B cell (primary cell): ENCODE results near the gene MYH14. TPM values are rescaled to one million over a fixed set of nuclear protein-coding genes. Genes with fewer than 3 reads are reported as not detected.

Experiments used
- ATAC-seq: fragments of 200-7000 bp; cut with Tn5 transposase; one replicate; pipeline ENCODE4 v1.10.0; 2021; ENCODE audit warnings: low read depth, mild to moderate bottlenecking, moderate number of reproducible peaks, moderate library complexity
- CTCF ChIA-PET: fragments of 350-600 bp; sonication (Branson Sonifier 250); formaldehyde crosslinking; loops from one replicate; lab custom pipeline; 2021; ENCODE audit warnings: antibody characterized with exemption, inconsistent platforms; lab: Charles Lee
- POLR2A ChIA-PET: fragments of 350-600 bp; sonication (Branson Sonifier 250); formaldehyde crosslinking; loops from one replicate; lab custom pipeline; 2021; ENCODE audit warnings: antibody characterized with exemption; lab: Charles Lee
- DNase-seq: peaks from one replicate; pipeline ENCODE4 v3.0.0; 2013
- H2AFZ ChIP-seq: 2 replicates; pipeline ENCODE4 v1.6.1; 2012; ENCODE audit warnings: mild to moderate bottlenecking, low read depth, low read length; ENCODE audit not compliant: insufficient read depth, poor library complexity, severe bottlenecking
- H3K27ac ChIP-seq, 2 donors: 1 replicate in 1 of 2; 2 replicates in 1 of 2; pipeline ENCODE4 v1.5.1; 2012 to 2013; ENCODE audit warnings: low read length in 2 of 2, mild to moderate bottlenecking in 2 of 2, moderate library complexity in 1 of 2
- H3K27me3 ChIP-seq, 4 experiments: fragments of 200-600 bp in 1 of 4; sonication (generic) in 1 of 4; replicated peaks in 1 of 4; 1 replicate in 2 of 4; 2 replicates in 2 of 4; pipeline versions ENCODE4 v1.6.1 to v1.7.0; 2013 to 2016; ENCODE audit warnings: low read length in 3 of 4, mild to moderate bottlenecking in 2 of 4, mixed read lengths in 1 of 4, moderate library complexity in 1 of 4; ENCODE audit not compliant: insufficient read depth in 4 of 4, control insufficient read depth in 3 of 4; ENCODE audit errors: control extremely low read depth in 1 of 4
- H3K36me3 ChIP-seq, 2 experiments: replicated peaks in 1 of 2; 1 replicate in 1 of 2; 2 replicates in 1 of 2; pipeline versions ENCODE4 v1.6.1 to v1.7.1; 2013; ENCODE audit warnings: low read length in 1 of 2; ENCODE audit not compliant: insufficient read depth in 2 of 2, control insufficient read depth in 1 of 2; ENCODE audit errors: control extremely low read depth in 1 of 2, extremely low read depth in 1 of 2
- H3K4me1 ChIP-seq, 2 donors: fragments of 200-600 bp in 1 of 2; sonication (generic) in 1 of 2; 1 replicate in 1 of 2; 2 replicates in 1 of 2; pipeline versions ENCODE4 v1.5.1 to v1.6.1; 2013 to 2017; ENCODE audit warnings: low read length in 2 of 2; ENCODE audit not compliant: control insufficient read depth in 2 of 2, insufficient read depth in 2 of 2
- H3K4me2 ChIP-seq: replicated peaks from 2 replicates; pipeline ENCODE3; 2012; ENCODE audit warnings: mild to moderate bottlenecking, low read depth, low read length; ENCODE audit not compliant: poor library complexity, severe bottlenecking
- H3K4me3 ChIP-seq, 5 experiments: fragments of 200-600 bp in 1 of 5; sonication (generic) in 1 of 5; 1 replicate in 3 of 5; 2 replicates in 2 of 5; pipeline versions ENCODE4 v1.5.1 to v1.7.0; 2011 to 2016; ENCODE audit warnings: low read length in 4 of 5, mild to moderate bottlenecking in 4 of 5, low read depth in 2 of 5, control low read depth in 1 of 5, moderate library complexity in 1 of 5; ENCODE audit not compliant: insufficient read depth in 1 of 5; ENCODE audit errors: control extremely low read depth in 1 of 5, extremely low read depth in 1 of 5
- H3K79me2 ChIP-seq: fragments of 200-600 bp; sonication (generic); one replicate; pipeline ENCODE4 v1.6.0; 2016; ENCODE audit warnings: low read length; ENCODE audit not compliant: control insufficient read depth, insufficient read depth
- H3K9ac ChIP-seq: fragments of 200-600 bp; sonication (generic); 2 replicates; pipeline ENCODE4 v1.6.1; 2017; ENCODE audit warnings: mild to moderate bottlenecking, low read length, moderate library complexity
- H3K9me3 ChIP-seq, 3 donors: one replicate each; pipeline versions ENCODE4 v1.6.1 to v1.7.1; 2013; ENCODE audit warnings: low read length in 2 of 3; ENCODE audit not compliant: control insufficient read depth in 2 of 3, insufficient read depth in 1 of 3; ENCODE audit errors: control extremely low read depth in 1 of 3
- H4K20me1 ChIP-seq: 2 replicates; pipeline ENCODE4 v1.6.0; 2012; ENCODE audit warnings: mild to moderate bottlenecking, low read length; ENCODE audit not compliant: insufficient read depth, control insufficient read depth, poor library complexity, severe bottlenecking
- H3K27ac Mint-ChIP-seq: one replicate; pipeline ENCODE4 v1.8.0; 2021; ENCODE audit warnings: mixed read lengths
- H3K27me3 Mint-ChIP-seq: one replicate; pipeline ENCODE4 v1.8.0; 2021; ENCODE audit warnings: mixed read lengths
- H3K4me1 Mint-ChIP-seq: one replicate; pipeline ENCODE4 v1.8.0; 2021; ENCODE audit warnings: mixed read lengths
- H3K4me3 Mint-ChIP-seq: one replicate; pipeline ENCODE4 v1.8.0; 2021; ENCODE audit warnings: mixed read lengths
- H3K9me3 Mint-ChIP-seq: one replicate; pipeline ENCODE4 v1.8.0; 2022; ENCODE audit warnings: mixed read lengths; ENCODE audit not compliant: insufficient read depth
- EZH2 ChIP-seq: IDR thresholded peaks from 2 replicates; pipeline ENCODE4 v1.6.1; 2012; ENCODE audit warnings: borderline replicate concordance, low read depth, mild to moderate bottlenecking, moderate library complexity, low read length; ENCODE audit not compliant: insufficient read depth, poor library complexity, severe bottlenecking
- WGBS: methylation state at CpG from one replicate; pipeline ENCODE4 v1.1.5; 2013; ENCODE audit warnings: missing lambda C conversion rate; ENCODE audit not compliant: insufficient coverage; 5-methylcytosine and 5-hydroxymethylcytosine counted together
- intact Hi-C: fragments of 100-400 bp; cut with micrococcal nuclease; formaldehyde crosslinking; loops from one replicate; pipeline ENCODE4 v1.10.0; 2022
- polyA plus RNA-seq: library from polyadenylated mRNA; depleted of rRNA; stranded (reverse); fragments of >200 nt; gene quantifications from 2 replicates; pipeline ENCODE4 v1.2.3, GENCODE V29; 2012
- total RNA-seq, 2 donors: library from RNA; stranded (reverse); fragments of 120-200 nt in 1 of 2; gene quantifications; 1 replicate in 1 of 2; 2 replicates in 1 of 2; pipeline versions ENCODE4 v1.2.3 to v1.2.4, GENCODE V29; 2013 to 2022
- TF ChIP-seq, protein P1 (sequence below): fragments of 200-600 bp; IDR thresholded peaks from one replicate; pipeline ENCODE4 v1.8.0; 2022; ENCODE audit warnings: antibody characterized with exemption, mild to moderate bottlenecking

The MYH14 gene
- total and polyA plus RNA-seq, 2 donors (not counting 1 experiment from before 2014, with no cell fraction given), result not detected

DNA sequence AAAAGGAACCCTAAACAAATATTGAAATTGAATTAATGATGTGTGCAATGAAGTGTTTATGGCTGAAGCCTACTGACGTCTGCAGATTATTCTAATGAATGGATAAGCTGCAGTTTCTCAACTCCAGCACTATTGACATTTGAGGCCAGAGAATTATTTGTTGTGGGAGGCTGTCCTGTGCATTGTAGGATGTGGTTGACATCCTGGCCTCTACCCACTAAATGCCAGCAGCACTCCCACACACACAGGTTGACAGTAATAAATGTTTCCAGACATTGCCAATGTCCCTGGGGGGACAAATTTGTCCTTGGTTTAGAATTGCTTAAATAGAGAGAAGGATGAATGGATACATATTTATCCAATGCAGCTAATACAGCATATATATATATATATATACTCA, 19.2 kb upstream of the MYH14 start:
- peaks cover 5% of the 10 kb centered on the region for H3K9me3 Mint-ChIP-seq

DNA sequence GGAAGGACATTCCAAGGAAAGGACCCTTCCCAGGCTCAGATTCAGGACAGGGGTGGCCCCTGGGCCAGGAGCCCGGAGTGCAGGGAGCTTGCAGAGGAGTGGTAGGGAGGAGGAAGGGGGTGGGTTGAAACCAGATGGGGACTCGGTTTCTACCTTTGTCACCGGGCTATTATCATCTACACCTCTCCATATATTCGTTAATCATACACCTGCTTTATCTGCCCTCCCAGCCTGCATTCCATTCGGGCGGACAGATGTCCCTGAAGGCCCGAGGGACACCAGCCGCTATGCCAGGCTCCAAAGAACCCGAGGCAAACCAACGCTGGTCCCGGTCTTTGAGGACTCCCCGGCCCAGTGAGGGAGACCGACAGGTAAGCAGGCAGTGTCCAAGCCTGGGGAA, 15.5 kb upstream of the MYH14 start:
- H3K9ac ChIP-seq, result no peak overlapping the region
- DNase-seq (no peak), ATAC-seq (no peak)
- Mint-ChIP-seq H3K4me1 (no peaks in the 10 kb centered on the region), H3K4me3 (no peak overlapping the region), H3K27ac (no peak overlapping the region), H3K27me3 (peaks cover 20% of the 10 kb centered on the region), H3K9me3 (peaks cover 6% of the 10 kb centered on the region)
- TF ChIP-seq EZH2, result no peak
- TF ChIP-seq, protein P1, sequence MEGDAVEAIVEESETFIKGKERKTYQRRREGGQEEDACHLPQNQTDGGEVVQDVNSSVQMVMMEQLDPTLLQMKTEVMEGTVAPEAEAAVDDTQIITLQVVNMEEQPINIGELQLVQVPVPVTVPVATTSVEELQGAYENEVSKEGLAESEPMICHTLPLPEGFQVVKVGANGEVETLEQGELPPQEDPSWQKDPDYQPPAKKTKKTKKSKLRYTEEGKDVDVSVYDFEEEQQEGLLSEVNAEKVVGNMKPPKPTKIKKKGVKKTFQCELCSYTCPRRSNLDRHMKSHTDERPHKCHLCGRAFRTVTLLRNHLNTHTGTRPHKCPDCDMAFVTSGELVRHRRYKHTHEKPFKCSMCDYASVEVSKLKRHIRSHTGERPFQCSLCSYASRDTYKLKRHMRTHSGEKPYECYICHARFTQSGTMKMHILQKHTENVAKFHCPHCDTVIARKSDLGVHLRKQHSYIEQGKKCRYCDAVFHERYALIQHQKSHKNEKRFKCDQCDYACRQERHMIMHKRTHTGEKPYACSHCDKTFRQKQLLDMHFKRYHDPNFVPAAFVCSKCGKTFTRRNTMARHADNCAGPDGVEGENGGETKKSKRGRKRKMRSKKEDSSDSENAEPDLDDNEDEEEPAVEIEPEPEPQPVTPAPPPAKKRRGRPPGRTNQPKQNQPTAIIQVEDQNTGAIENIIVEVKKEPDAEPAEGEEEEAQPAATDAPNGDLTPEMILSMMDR, result no peak
- H2AFZ ChIP-seq, result no peak overlapping the region
- no peak overlapping the region for H3K4me3 ChIP-seq
- POLR2A ChIA-PET, result no interaction called here
- WGBS, result 87% methylated on average over 10 of the region's 13 CpGs
- H4K20me1 ChIP-seq, result no peaks in the 10 kb centered on the region
- no peaks in the 10 kb centered on the region for H3K4me1 ChIP-seq
- H3K36me3 ChIP-seq, result no peaks in the 10 kb centered on the region
- H3K79me2 ChIP-seq, result no peaks in the 10 kb centered on the region
- H3K27me3 ChIP-seq, result no peaks in the 10 kb centered on the region
- CTCF ChIA-PET, result no interaction called here
- peaks cover 0 to 8% (median 0%) of the 10 kb centered on the region in 3 donors for H3K9me3 ChIP-seq
- H3K4me2 ChIP-seq, result no peak overlapping the region
- no peak overlapping the region for H3K27ac ChIP-seq
- intact Hi-C loops, result no loop called here

More for the DNA sequence above, 19.2 kb upstream of the MYH14 start:
- peaks cover 16% of the 10 kb centered on the region for H3K27me3 Mint-ChIP-seq
- Histone ChIP-seq H3K9ac (no peak overlapping the region), H3K4me1 (no peaks in the 10 kb centered on the region), H3K36me3 (no peaks in the 10 kb centered on the region), H3K27me3 (no peaks in the 10 kb centered on the region), H3K4me3 (no peak overlapping the region), H4K20me1 (no peaks in the 10 kb centered on the region), H3K79me2 (no peaks in the 10 kb centered on the region), H3K9me3 (peaks cover 0 to 8% (median 0%) of the 10 kb centered on the region in 3 donors), H3K4me2 (no peak overlapping the region), H3K27ac (no peak overlapping the region), H2AFZ (no peak overlapping the region)
- no CpG with 5 or more reads among the region's 1 CpG for WGBS
- ChIA-PET CTCF (no interaction called here), POLR2A (no interaction called here)
- DNase-seq, result no peak
- intact Hi-C loops, result no loop called here
- H3K4me1 Mint-ChIP-seq, result no peaks in the 10 kb centered on the region
- no peak overlapping the region for H3K27ac Mint-ChIP-seq
- no peak overlapping the region for H3K4me3 Mint-ChIP-seq
- ATAC-seq, result no peak
- no peak for TF ChIP-seq EZH2
- TF ChIP-seq, protein P1, result no peak
